ENCODE measurements around the gene MYO6. TPM values are rescaled to one million over a fixed set of nuclear protein-coding genes. Genes with fewer than 3 reads are reported as not detected.

MYO6 gene
- total and polyA plus RNA-seq, 2 of the 4 experiments (the other 2 are of a cell fraction): 6.1 to 6.8 TPM

DNA sequence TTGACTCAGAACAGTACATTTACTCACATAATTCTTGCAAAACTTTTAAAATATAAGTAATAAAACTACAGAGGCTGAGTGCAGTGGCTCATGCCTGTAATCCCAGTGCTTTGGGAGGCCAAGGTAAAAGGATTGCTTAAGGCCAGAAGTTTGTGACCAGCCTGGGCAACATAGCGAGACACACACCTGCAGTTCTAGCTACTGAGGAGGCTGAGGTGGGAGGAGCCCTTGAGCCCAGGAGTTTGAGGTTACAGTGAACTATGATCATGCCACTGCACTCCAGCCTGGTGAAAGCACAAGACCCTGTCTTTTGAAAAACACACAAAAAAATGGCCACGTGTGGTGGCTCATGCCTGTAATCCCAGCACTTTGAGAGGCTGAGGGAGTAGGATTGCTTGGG, 21.8 kb upstream of the MYO6 start:
- no peak overlapping the region for H2BK20ac ChIP-seq (ENCODE audit: low read depth, low read length)
- H3K4me3 ChIP-seq (ENCODE audit: insufficient read depth, low read depth, low read length): no peak overlapping the region
- no peak overlapping the region for H3K14ac ChIP-seq (replicated peaks; ENCODE audit: low read depth, low read length)
- dilution Hi-C loops (cut with HindIII; ENCODE audit: low sequenced_read_pairs, unreplicated experiment) (no loop called here), intact Hi-C loops (cut with micrococcal nuclease) (no loop called here), in situ Hi-C loops (cut with MboI; ENCODE audit: low sequenced_read_pairs) (no loop called here)
- no peak overlapping the region for H3K4ac ChIP-seq (ENCODE audit: low read depth, low read length)
- no peaks in the 10 kb centered on the region for H3K79me1 ChIP-seq (ENCODE audit: low read depth in 1 of 2, low read length in 2 of 2)
- no peak overlapping the region for H3K56ac ChIP-seq (ENCODE audit: extremely low read depth, insufficient read depth, low read length)
- H2BK15ac ChIP-seq (ENCODE audit: low read depth, low read length): no peak overlapping the region
- H3K36me3 ChIP-seq (ENCODE audit: control insufficient read depth, insufficient read depth, low read length): no peaks in the 10 kb centered on the region
- no peak overlapping the region for H2BK120ac ChIP-seq (ENCODE audit: low read depth, low read length)
- no peak overlapping the region for H2BK5ac ChIP-seq (ENCODE audit: low read depth, low read length, poor library complexity, severe bottlenecking)
- no CpG with 5 or more reads among the region's 2 CpGs for WGBS, 2 experiments (ENCODE audit: extremely low coverage in 2 of 2, insufficient read length in 1 of 2)
- no peak overlapping the region for H3K18ac ChIP-seq (ENCODE audit: low read depth, low read length)
- POLR2A ChIA-PET (ENCODE audit: unreplicated experiment): no interaction called here
- H2AK9ac ChIP-seq (replicated peaks; ENCODE audit: low read depth, low read length, poor library complexity): no peak overlapping the region
- TF ChIP-seq ELK1 (IDR thresholded peaks at IDR 0.05; ENCODE audit: borderline replicate concordance, low read depth, low read length) (no peak), CTCF (conservative IDR thresholded peaks at IDR 0.05; ENCODE audit: low read depth, low read length) (no peak), CHD1 (IDR thresholded peaks at IDR 0.05; ENCODE audit: low read depth, low read length) (no peak), MAZ (IDR thresholded peaks at IDR 0.05; ENCODE audit: borderline replicate concordance, low read depth, low read length) (no peak), CEBPB (IDR thresholded peaks at IDR 0.05; ENCODE audit: low read depth, low read length) (no peak), RFX5 (IDR thresholded peaks at IDR 0.05; ENCODE audit: low read depth, low read length) (no peak), RCOR1 (IDR thresholded peaks at IDR 0.05; ENCODE audit: insufficient replicate concordance, low read length) (no peak), SMC3 (IDR thresholded peaks at IDR 0.05; ENCODE audit: low read depth, low read length) (no peak), MAFK (IDR thresholded peaks at IDR 0.05; ENCODE audit: low read depth, low read length) (no peak), POLR2A (IDR thresholded peaks at IDR 0.05; ENCODE audit: low read depth, low read length) (no peak), RAD21 (IDR thresholded peaks at IDR 0.05; ENCODE audit: low read length) (no peak), MXI1 (IDR thresholded peaks at IDR 0.05; ENCODE audit: borderline replicate concordance, low read depth, low read length) (no peak), BHLHE40 (IDR thresholded peaks at IDR 0.05; ENCODE audit: low read depth, low read length) (no peak), NFE2L2 (IDR thresholded peaks at IDR 0.05; ENCODE audit: low read depth, low read length) (no peak), FOS (IDR thresholded peaks at IDR 0.05; ENCODE audit: low read depth, low read length) (no peak)
- TF ChIP-seq, protein P1, sequence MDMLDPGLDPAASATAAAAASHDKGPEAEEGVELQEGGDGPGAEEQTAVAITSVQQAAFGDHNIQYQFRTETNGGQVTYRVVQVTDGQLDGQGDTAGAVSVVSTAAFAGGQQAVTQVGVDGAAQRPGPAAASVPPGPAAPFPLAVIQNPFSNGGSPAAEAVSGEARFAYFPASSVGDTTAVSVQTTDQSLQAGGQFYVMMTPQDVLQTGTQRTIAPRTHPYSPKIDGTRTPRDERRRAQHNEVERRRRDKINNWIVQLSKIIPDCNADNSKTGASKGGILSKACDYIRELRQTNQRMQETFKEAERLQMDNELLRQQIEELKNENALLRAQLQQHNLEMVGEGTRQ (IDR thresholded peaks at IDR 0.05; ENCODE audit: low read depth, low read length): no peak
- H4K20me1 ChIP-seq (ENCODE audit: insufficient read depth, low read length): no peaks in the 10 kb centered on the region
- H3K9me3 ChIP-seq (ENCODE audit: control insufficient read depth, insufficient read depth, low read length): no peaks in the 10 kb centered on the region
- H3K27ac ChIP-seq (ENCODE audit: insufficient read depth, low read length): no peak overlapping the region
- CTCF ChIA-PET: no interaction called here
- BruUV-seq (replicated peaks): no TSS peak
- H4K91ac ChIP-seq (ENCODE audit: insufficient read depth, low read depth, low read length): no peak overlapping the region
- no peaks in the 10 kb centered on the region for H3K27me3 ChIP-seq (ENCODE audit: control insufficient read depth, insufficient read depth, low read length)
- H4K8ac ChIP-seq (ENCODE audit: low read depth in 2 of 2, low read length in 2 of 2): no peak overlapping the region
- no peaks in the 10 kb centered on the region for H3K4me1 ChIP-seq (ENCODE audit: control insufficient read depth, insufficient read depth, low read length)
- H3K4me2 ChIP-seq (ENCODE audit: low read depth, low read length): no peak overlapping the region
- ATAC-seq (ENCODE audit: low read depth): no peak
- H3K9me1 ChIP-seq (ENCODE audit: insufficient read depth, low read length): no peaks in the 10 kb centered on the region; the same call in 1 of the 2 replicates
- DNase-seq: no peak
- no peak overlapping the region for H2AK5ac ChIP-seq (ENCODE audit: low read depth, low read length)
- H3K23ac ChIP-seq (ENCODE audit: low read depth, low read length): no peak overlapping the region
- H4K5ac ChIP-seq (ENCODE audit: low read depth, low read length): no peak overlapping the region
- H2AFZ ChIP-seq (replicated peaks; ENCODE audit: low read length, poor library complexity): no peak overlapping the region
- H3K9ac ChIP-seq (ENCODE audit: low read depth, low read length): no peak overlapping the region

Data from IMR-90 (cell line).